GM21423 (cell line): ENCODE results near the gene PBRM1.
"Not testable (repeated sequence)": the region's sequence is repeated elsewhere in the genome, so short reads cannot be mapped to it uniquely, and the experiment has no call there.

ENCODE experiments used
- ATAC-seq: cut with Tn5 transposase; IDR thresholded peaks from one replicate; pipeline ENCODE4 v1.9.1; 2021; ENCODE audit warnings: mild to moderate bottlenecking, moderate library complexity; ENCODE audit not compliant: unreplicated experiment

Gene PBRM1

DNA sequence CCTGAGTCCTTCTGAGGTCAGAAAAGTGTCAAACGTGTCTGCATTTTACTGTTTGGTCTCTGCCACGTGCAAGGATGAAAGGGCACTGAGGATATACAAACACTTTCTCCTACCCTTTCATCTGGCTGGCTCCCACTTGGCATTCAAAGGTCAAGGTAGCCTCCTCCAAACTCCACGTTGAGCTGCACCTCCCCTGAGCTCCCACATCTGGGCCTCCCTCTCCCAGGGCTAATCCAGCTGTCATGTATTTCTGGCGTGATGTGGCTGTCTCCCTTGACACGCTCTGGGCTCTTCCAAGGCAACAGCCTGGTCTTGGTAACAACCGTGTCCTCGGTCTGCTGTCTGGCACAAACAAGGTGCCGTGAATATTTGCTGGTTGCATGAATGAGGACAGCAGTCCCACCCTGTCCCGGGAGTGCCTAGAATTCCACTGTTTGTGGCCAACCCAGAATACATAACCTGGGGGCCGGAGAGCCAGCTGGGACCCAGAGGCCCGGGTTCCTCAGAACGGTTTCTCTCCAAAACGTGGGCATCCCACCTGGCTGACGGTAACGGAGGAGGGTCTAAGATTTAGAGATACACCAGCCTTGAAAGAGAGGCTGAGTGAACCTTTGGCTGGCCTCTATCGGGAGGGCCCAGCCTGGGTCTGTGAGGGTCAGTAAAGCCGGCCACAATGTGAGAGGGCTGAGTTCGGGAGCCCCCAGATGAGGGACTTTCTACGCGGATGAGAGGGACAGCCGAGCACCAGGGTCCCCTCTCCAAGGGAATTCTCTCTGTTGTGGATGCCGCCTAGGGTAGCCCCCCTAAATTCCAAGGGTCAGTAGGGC, 19.1 kb upstream of the PBRM1 start:
- ATAC-seq: no peak

DNA sequence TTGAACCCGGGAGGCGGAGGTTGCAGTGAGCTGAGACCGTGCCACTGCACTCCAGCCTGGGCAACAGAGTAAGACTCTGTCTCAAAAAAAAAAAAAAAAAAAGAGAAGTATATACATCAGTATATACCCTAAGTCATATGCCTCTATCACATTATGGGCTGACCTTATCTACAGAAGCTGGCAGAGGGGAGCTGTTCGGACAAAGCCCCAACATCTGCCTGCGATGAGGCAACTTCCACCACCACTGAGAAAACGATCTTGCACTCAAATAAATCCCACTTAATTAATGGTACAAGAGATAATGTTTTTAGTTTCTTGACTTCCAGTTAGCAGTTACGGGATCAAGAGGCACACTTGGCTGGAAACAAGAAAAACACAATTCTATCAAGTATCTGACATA, 17.6 kb upstream of the PBRM1 start:
- ATAC-seq: no peak

DNA sequence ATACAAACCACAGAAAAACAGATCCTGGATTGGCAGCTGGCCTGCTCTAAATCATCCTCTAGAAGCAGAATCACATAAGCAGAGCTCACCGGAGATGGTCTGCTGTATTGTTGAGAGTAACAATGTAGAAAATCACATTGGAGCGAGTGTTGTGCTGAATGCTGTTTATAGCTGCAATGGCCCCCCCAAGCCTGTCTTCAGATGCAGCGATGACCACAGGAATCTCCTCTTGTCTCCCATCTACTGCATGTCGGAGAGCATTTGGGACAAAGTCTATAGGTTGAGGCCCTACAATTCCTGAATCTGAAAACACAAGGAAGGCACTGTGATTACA, 11.9 kb upstream of the PBRM1 start:
- ATAC-seq: no peak

DNA sequence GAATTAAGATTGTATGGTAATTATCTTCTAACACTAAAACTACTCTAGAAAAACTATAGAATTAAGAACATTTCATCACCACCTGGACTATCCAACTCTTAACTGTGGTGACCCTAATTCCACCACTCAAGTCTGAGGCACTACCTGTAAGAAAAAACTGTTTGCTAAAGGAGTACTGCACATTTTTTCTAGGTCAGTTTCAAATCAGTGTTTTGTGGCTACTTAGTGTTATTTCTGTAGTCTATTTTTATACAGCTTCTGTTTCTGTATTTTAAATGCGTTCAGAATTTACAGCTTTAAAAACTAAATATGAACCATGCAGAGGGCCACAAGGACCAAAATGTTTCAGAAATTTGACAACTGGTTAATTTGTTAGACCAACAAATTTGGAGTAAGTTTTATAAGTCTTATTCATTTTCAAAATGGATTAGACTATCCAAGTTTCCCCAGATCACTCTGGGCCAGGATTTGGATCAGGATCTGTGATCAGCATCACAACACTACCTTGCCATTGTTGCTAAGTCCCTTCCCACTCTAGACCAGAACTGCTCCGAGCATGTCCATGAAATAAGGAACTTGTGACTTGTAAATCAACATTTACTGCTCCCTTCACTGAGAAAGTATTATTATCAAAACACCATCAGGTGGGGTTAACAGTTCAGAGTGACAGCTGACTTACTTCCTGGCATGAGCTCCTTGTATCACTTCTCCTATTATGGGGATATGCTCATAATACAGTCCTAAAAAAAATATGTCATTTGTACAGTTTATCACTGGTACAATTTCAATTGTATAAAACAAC, 11.3 kb upstream of the PBRM1 start:
- no peak for ATAC-seq

DNA sequence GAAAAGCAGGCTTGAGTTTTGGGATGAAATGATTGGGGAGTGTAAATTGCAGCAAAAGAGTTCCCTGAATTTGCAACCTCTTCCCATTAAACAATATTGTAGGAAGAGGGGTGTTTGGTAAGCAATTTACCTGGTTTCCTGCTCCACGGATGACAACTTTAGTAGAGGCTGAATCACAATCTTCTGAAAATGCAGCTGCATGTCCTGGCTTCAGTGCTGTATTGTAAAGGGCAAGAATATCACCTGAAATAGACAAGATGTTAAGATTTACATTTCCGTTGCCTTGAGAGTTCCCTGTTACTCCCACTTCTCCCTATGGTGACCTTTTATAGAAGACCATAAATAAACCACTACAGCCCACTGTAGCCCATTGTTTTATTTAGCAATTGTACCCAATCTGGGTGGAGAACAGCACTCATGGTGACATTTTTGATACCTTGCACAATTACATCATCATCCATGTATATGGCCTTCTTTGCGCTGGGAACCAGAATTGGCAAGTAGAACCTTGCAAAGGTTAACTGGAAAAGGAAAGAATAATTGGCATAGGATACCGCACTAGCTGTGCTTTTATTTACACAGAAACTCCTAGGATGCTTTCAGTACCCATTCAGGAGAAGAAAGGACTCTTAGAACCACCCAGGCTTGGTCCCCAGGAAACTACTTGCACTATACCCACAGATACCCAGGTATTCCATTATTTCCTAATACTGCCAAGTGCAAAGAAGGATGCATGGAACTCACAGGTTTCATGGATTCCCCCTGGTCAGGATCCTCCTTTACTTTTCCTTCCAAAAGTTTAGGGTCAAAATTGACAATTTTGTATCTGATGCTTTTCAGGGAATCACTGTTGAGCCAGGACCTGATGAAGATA, 10.3 kb upstream of the PBRM1 start:
- ATAC-seq: no peak

DNA sequence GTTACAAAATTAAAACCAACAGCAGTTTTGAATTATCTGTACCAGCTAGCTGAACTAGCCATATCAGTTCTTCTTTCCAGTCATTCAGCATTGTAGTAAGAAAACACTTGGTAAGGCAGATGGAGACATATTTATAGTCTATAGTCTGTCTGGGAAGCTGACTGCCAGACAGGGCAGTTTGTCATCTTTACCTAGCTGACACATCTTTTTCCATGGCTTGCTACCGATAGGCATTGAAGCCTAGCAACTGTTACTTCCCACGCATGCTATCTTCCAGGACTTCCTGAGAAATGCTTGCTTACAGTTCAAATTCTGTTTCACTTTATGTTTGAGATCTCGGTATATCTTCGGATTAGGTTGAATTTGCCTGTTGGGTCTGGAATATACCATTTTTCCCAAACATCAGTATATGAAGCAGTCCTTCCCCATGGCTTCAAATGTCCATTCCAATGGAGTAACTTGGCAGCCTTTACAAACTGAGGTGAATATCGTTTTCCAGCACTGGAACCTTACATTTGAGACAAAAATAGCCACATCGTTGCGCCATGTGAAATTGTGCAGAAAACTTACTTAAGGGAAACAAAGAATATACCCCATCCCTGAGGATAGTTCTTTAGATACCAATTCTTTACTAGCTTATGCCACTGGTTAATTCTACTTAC, 8.9 kb upstream of the PBRM1 start:
- no peak for ATAC-seq

DNA sequence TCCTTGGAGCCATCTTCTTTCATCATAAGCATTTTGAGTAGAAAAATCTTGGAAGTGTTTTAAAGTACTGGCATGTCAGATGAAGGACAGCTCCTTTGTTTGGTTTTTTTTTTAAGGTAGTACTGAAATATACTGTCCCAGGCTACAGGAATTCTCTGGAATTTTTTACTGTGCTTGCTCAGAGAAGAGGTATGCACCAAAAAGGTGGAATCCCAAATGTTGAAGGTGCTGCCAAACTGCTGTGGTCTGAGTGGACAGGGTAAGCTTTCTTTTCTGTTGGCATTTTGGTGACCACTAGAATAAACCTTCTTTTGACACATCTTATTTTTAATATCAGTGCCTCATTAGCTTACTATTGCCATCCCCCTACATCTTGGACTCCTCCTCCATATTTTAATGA, 7.4 kb upstream of the PBRM1 start:
- no peak for ATAC-seq

DNA sequence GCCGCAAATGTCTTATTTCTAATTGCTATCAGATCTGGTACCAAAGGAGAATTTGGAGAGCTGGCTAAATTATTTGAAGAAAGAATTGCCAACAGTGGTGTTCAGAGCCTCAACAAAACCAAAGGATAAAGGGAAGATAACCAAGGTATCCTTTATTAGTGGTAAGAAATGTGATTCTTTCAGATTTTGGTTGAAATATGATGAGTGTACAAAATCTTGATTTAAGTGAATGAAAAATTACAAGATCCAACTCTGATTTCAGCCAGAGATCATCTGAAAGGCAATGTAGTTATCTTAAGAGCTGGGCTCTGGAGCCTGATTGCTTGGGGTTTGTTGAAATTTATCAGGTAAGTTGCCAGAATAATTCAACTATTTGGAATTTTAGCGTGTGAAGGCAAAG, 4.8 kb upstream of the PBRM1 start:
- no peak for ATAC-seq

DNA sequence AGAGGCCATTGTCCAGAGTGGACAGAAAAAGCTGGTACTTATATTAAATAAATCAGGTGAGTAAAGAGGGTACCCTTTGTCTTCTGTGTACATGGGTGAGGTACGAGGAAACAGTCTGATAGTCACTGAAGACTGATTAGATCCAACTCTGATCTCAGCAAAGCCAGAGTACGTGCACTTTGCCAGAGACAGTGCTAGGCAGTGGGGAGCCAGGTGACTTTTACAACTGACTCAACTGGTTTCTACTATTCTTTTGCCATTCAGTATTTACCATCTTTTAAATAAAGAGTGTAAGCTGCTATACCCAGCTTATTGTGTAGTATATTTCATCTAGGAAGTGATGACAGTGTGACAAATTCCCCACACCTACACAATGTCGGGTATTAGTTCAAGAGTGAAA, 3.4 kb upstream of the PBRM1 start:
- ATAC-seq: no peak

DNA sequence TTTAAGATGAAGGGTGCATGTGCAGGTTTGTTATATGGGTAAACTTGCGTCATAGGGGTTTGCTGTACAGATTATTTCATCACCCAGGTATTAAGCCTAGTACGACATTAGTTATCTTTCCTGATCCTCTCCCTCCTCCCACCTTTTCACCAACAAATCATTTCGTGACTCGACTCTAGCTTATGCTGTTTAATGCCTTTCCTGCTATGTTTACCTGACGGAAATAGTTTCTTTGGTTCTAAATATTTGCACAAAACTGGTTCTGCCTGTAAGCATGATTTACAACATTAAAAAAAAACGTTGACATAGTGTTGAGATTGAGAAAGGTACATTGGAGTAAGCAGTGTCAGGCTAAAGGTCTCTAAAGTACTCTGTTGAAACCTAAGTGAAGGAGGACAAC, 2.6 kb upstream of the PBRM1 start:
- no peak for ATAC-seq

DNA sequence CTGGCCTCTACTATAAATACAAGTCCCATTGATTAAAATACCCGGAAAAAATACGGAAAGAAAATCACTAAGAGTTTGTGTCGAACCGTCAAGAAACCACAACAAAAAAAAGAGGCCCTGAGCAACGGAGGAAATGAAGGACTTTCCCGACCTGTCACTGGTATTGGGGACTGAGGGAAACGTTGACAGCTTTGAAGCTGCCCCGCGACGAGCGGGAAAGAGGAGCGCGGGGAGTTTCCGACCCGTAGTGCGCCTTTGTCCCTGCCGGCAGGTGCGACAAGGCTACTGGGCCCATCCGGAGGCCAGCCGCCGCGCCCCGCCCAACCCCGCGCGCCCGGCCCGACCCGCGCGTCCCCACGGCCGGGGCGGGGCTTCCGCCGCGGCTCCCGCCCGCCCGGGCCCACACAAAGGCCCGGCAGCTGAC, 416 bp downstream of the PBRM1 start:
- ATAC-seq: peak; percentile 75

DNA sequence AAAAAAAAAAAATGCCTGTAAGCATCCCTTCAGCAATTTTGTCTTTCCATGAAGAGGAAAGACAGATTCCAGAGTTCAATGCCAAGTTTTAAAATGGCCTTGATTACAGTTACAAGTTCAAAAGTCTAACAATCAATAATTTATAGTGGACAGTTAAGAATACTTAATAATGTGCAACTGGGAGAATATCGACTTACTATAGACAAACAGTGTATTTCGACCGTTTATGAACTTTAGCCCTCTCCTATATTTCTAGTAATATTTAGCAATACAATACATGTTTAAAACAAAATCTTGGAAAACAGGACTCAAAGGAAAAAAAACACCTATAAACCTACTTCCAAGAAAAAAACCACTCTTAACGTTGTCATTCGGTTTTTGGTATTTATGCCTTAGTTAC, 1.5 kb downstream of the PBRM1 start:
- ATAC-seq: no peak

DNA sequence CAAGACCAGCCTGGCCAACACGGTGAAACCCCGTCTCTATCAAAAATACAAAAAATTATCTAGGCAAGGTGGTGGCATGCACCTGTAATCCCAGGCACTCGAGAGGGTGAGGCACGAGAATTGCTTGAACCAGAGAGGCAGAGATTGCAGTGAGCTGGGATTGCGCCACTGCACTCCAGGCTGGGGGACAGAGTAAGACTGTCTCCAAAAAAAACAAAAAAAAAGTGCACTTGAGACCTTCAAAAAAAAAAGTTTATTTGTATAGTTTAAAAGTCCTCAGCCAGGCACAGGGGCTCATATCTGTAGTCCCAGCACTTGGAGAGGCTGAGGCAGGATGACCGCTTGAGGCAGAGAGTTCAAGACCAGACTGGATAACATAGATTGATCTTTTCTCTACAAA, 2.1 kb downstream of the PBRM1 start:
- ATAC-seq: no peak

DNA sequence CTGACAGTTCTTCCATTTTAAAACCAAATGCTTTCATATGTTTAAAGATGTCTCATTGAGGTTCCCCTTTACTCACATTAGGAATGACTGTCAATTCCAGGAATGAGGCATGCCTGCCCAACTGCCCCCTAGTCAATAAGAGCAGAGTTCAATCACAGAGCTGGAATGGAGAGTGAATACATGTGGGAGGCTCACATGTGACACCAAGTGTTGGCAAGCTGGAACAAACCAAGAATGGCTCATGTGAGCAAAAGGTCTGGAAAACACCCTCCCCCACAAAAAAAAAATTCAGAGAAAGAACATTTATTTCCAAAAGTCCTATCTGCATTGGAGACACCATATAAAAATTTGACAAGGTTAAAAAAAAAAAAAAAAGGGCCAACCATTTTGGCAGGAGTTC, 3.7 kb downstream of the PBRM1 start:
- ATAC-seq: no peak

DNA sequence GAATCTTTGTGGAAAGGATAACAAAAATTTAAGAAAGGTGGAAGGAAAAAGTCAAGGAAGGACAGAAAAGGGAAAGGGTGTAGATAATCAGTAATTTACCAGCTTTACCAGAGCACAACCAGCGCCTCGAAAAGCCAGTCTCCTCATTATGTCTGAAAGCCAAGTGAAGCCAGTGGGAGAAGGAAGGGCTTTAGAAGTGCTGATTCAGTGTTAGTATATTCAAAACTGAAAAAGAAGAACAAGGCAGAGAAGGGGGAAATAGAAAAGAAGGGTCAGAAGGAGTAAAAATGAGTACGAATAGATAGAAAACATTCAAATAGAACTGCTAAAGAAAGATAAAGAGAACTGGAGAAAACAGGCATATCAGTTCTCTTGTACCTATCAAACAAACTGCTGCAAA, 4.1 kb downstream of the PBRM1 start:
- no peak for ATAC-seq

DNA sequence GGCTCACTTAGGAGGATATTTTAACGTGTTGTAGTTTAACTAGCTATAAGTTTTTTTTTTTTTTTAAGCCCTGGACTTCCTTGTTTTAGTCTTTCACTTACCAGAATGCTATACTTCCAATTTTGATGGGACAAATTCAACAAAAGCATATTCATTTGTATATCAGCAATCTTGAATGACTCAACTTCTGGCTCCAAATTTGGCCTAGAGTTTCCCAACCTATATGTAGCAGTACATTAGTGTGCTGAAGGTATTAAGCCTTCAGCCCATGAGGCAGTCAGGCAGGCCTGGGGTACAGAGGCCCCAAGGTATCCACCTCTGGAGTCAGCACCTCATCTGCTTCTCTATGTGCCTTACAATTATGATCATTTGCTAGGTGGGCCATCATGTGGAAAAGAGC, 5.9 kb downstream of the PBRM1 start:
- no peak for ATAC-seq

DNA sequence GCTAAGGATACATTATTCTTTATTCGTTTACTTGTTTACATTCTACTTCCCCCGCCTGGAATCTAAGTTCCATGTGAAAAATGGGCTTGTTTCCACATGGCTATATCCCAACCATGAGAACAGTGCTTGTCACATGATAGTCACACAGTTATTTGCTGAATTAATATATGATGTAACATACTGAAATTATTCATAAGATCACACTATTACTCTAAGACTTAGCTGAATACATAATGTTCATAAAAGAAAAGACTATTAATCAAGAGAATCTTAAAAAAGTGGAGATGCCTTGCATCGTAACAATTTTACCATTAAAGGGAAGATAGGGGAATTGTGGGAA, 6.5 kb downstream of the PBRM1 start:
- ATAC-seq: no peak

DNA sequence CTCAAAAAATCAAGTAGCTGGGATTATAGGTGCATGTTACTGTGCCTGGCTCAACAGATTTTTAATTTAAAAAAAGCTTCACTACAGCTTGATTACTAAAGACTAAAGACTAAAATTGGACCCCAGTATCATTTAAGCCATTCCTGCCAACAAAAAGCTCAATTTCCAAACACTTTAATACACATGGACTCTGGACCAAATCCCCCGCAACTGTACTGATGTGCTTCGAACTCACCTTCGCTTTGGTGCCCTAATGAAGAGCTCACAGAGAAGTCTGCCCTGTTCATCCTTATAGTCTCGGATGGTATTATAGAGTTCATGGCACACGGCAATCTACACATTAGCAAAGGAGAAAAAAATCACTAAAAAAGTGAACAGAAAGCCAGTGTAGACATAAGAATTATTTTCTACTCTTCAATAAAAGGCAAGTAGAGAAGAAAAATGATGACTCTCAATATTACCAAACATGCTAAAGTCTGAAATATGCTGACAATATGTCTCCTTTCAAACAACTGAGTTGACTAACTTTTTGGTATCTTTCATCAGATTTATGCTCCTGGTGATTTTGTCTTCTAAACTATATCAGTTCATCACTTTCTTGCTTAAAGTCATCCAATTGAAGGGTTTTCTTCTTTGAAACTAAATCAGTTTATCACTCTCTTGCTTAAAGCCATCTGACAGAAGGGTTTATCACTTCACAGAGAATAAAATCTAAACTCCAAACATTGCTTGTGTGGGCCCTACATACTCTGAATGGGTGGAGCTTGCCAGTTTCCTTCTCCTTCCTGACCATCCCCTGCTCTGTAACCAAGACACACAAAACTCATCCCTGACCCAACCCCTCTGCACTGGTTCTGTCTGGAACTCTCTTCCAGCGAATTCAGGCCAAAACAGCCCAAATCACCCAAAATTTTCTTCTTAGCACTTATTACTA, 7.2 kb downstream of the PBRM1 start:
- ATAC-seq: no peak

DNA sequence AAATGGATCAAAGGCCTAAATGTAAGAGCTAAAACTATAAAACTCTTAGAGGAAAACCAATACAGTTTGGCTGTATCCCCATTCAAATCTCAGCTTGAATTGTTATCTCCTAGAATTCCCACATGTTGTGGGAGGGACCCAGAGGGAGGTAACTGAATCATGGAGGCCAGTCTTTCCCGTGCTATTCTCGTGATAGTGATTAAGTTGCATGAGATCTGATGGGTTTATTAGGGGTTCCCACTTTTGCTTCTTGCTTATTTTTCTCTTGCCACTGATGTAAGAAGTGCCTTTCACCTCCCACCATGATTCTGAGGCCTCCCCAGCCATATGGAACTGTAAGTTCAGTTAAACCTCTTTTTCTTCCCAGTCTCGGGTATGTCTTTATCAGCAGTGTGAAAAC, 9.5 kb downstream of the PBRM1 start:
- ATAC-seq: not testable (repeated sequence)

DNA sequence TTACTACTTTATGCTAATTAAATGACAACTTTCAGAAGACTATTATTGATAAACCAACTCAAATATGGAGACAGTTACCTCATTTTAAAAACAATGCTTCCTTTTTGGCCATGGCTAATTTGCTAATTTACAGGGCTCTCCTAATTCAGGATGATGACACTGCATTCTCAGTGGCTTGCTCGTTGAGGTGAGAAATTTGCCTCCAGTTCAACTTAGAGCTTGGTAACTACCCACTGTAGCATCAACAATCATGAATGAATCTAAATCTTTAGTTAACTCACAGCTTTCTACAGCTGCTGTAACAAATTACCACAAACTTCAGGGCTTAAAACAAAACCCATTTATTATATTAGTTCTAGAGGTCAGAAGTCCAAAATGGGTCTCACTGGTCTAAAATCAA, 14.0 kb downstream of the PBRM1 start:
- no peak for ATAC-seq
